HCT116 (cell line): ENCODE data around the gene ASPHD2. TPM values are rescaled to one million over a fixed set of nuclear protein-coding genes. Genes with fewer than 3 reads are reported as not detected.
A peak's percentile ranks its signal among the peaks of the same experiment; 100 is the strongest.

Experiments used
- ATAC-seq: fragments of 200-7000 bp; cut with Tn5 transposase; 2 replicates; pipeline ENCODE4 v1.9.1; 2020; ENCODE audit warnings: mild to moderate bottlenecking, moderate library complexity
- BruUV-seq: library from RNA; stranded (reverse); fragments of 400-500 nt; replicated peaks from 2 replicates; lab custom pipeline; 2021; lab: Mats Ljungman, UMichigan
- CTCF ChIA-PET: fragments of 300-600 bp; sonication (Branson Sonifier 250); formaldehyde crosslinking; loops from one replicate; lab custom pipeline; 2021; ENCODE audit warnings: antibody characterized with exemption; lab: Charles Lee
- POLR2A ChIA-PET: fragments of 300-600, 350-600 bp; sonication (Branson Sonifier 250); formaldehyde crosslinking; loops from one replicate; lab custom pipeline; 2021; ENCODE audit warnings: antibody characterized with exemption; lab: Charles Lee
- RAD21 ChIA-PET, 2 experiments: fragments of 300-600 bp; sonication (Branson Sonifier 250); formaldehyde crosslinking; loops; one replicate each; lab custom pipeline; 2023; ENCODE audit warnings: low total read pairs in 2 of 2; ENCODE audit not compliant: uncharacterized antibody in 2 of 2, unreplicated experiment in 2 of 2, low non-redundant PET in 1 of 2; lab: Charles Lee
- DNase-seq: peaks from one replicate; pipeline ENCODE4 v3.0.0-alpha.2; 2010; ENCODE audit warnings: low read depth, low spot score
- H2AFZ ChIP-seq: fragments of 200-600 bp; shearing (Covaris generic), sonication (generic); 2 replicates; pipeline ENCODE4 v1.6.1; 2017; ENCODE audit warnings: low read depth, mixed run types, mixed read lengths, antibody characterized with exemption, low read length; ENCODE audit not compliant: poor library complexity, severe bottlenecking
- H3K27ac ChIP-seq: 2 replicates; pipeline ENCODE4 v1.5.1; 2012; ENCODE audit warnings: low read depth, low read length
- H3K27me3 ChIP-seq: fragments of 200-600 bp; sonication (generic); 2 replicates; pipeline ENCODE4 v1.6.1; 2016; ENCODE audit warnings: mixed run types, low read length, mixed read lengths; ENCODE audit not compliant: insufficient read depth
- H3K36me3 ChIP-seq, 2 experiments: fragments of 200-500 bp in 1 of 2; fragments of 200-600 bp in 1 of 2; sonication (Bioruptor generic) in 1 of 2; sonication (generic) in 1 of 2; 2 replicates each; pipeline versions ENCODE4 v1.5.1 to v1.6.1; 2014 to 2016; ENCODE audit warnings: low read length in 2 of 2, inconsistent platforms in 1 of 2, mixed read lengths in 1 of 2, mixed run types in 1 of 2; ENCODE audit not compliant: insufficient read depth in 2 of 2, control insufficient read depth in 1 of 2
- H3K4me1 ChIP-seq, 2 experiments: fragments of 200-600 bp in 1 of 2; sonication (generic) in 1 of 2; 2 replicates each; pipeline versions ENCODE4 v1.5.1 to v1.6.1; 2012 to 2017; ENCODE audit warnings: low read length in 2 of 2, inconsistent platforms in 1 of 2, mild to moderate bottlenecking in 1 of 2, mixed read lengths in 1 of 2, mixed run types in 1 of 2, moderate library complexity in 1 of 2; ENCODE audit not compliant: insufficient read depth in 2 of 2, control insufficient read depth in 1 of 2
- H3K4me2 ChIP-seq: fragments of 200-600 bp; sonication (generic); 2 replicates; pipeline ENCODE4 v1.6.1; 2017; ENCODE audit warnings: mixed run types, low read length, mixed read lengths
- H3K4me3 ChIP-seq, 2 experiments: fragments of 200-600 bp in 1 of 2; sonication (generic) in 1 of 2; replicated peaks in 1 of 2; 2 replicates each; pipeline ENCODE4 v1.5.1; 2011 to 2016; ENCODE audit warnings: low read length in 2 of 2, control low read depth in 1 of 2, low read depth in 1 of 2, mild to moderate bottlenecking in 1 of 2, mixed read lengths in 1 of 2, mixed run types in 1 of 2
- H3K79me2 ChIP-seq: fragments of 200-600 bp; sonication (generic); 2 replicates; pipeline ENCODE4 v1.6.1; 2017; ENCODE audit warnings: mild to moderate bottlenecking, mixed run types, low read length, moderate library complexity, mixed read lengths; ENCODE audit not compliant: insufficient read depth
- H3K9ac ChIP-seq: fragments of 200-600 bp; sonication (generic); 2 replicates; pipeline ENCODE4 v1.6.1; 2016; ENCODE audit warnings: low read length, mixed read lengths
- H3K9me2 ChIP-seq: fragments of 200-600 bp; sonication (generic), shearing (Covaris generic); 2 replicates; pipeline ENCODE4 v1.6.1; 2017; ENCODE audit warnings: mixed run types, mild to moderate bottlenecking, moderate library complexity; ENCODE audit not compliant: insufficient read depth
- H3K9me3 ChIP-seq, 2 experiments: fragments of 200-500 bp in 1 of 2; fragments of 200-600 bp in 1 of 2; sonication (Bioruptor generic) in 1 of 2; sonication (generic) in 1 of 2; 2 replicates each; pipeline ENCODE4 v1.6.1; 2014 to 2017; ENCODE audit warnings: low read length in 2 of 2, mixed read lengths in 2 of 2, inconsistent platforms in 1 of 2, low read depth in 1 of 2, mild to moderate bottlenecking in 1 of 2, mixed run types in 1 of 2, moderate library complexity in 1 of 2; ENCODE audit not compliant: control insufficient read depth in 1 of 2, insufficient read depth in 1 of 2
- H4K20me1 ChIP-seq: fragments of 200-600 bp; sonication (generic), shearing (Covaris generic); 2 replicates; pipeline ENCODE4 v1.6.1; 2017; ENCODE audit warnings: mixed run types, mild to moderate bottlenecking, moderate library complexity; ENCODE audit not compliant: insufficient read depth
- MAX ChIP-seq: IDR thresholded peaks from 2 replicates; pipeline ENCODE4 v1.6.1; 2012
- RAD21 ChIP-seq: IDR thresholded peaks from 2 replicates; pipeline ENCODE4 v1.6.1; 2012; ENCODE audit warnings: low read depth, mild to moderate bottlenecking
- ZBTB33 ChIP-seq: IDR thresholded peaks from 2 replicates; pipeline ENCODE4 v1.6.1; 2011; ENCODE audit warnings: mild to moderate bottlenecking, low read length, moderate library complexity; ENCODE audit not compliant: insufficient replicate concordance; ENCODE audit errors: extremely low read depth
- ZFX ChIP-seq: fragments of 450-650 bp; IDR thresholded peaks from 2 replicates; pipeline ENCODE4 v1.6.1; 2017
- intact Hi-C: fragments of 100-400 bp; cut with micrococcal nuclease; formaldehyde crosslinking; loops from 2 replicates; pipeline ENCODE4 v1.10.0; 2022
- total RNA-seq: library from RNA; stranded (reverse); gene quantifications from one replicate; pipeline ENCODE4 v1.2.1, GENCODE V29; 2021; ENCODE audit not compliant: unreplicated experiment
- TF ChIP-seq, protein P1 (sequence below): IDR thresholded peaks from 2 replicates; pipeline ENCODE4 v1.6.1; 2012; ENCODE audit warnings: low read depth

The ASPHD2 gene
- total RNA-seq, 1 experiment from 2014 or later = 4.1 TPM

DNA sequence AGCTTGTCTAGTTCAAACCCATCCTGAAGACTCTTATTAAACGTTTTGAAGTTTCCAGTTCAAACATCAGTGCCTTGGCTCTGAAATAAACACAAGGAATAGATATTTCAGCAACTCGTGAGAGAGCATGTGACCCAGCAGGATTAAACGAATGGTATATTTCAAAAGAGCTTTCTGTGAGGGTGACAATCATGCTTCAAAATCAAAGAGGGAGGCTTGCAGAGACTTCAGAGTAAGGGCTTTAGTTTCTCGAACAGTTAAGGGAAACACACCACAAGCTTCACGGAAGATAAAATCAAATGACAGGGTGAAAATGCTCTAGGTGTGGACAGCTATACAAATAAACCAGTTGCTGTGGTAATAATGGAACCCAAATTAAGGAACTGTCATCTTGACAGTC, 53.1 kb downstream of the ASPHD2 start:
- Histone ChIP-seq H3K27me3 (no peaks in the 10 kb centered on the region), H3K27ac (no peak overlapping the region), H3K9me3 (no peaks in the 10 kb centered on the region), H3K4me2 (peak overlapping the region; percentile 79; the same call in 1 of the 2 replicates), H3K4me3 (no peak overlapping the region; a peak in 1 of 4 replicates), H3K79me2 (peaks cover 68% of the 10 kb centered on the region), H3K4me1 (peaks cover 10 to 15% of the 10 kb centered on the region in 2 experiments), H4K20me1 (no peaks in the 10 kb centered on the region), H2AFZ (no peak overlapping the region), H3K9me2 (no peaks in the 10 kb centered on the region), H3K9ac (peak overlapping the region; percentile 93; the same call in 1 of the 2 replicates), H3K36me3 (peaks cover 6 to 13% of the 10 kb centered on the region in 2 experiments; a peak in 3 of 4 replicates)
- BruUV-seq = no TSS peak
- no peak for ATAC-seq
- CTCF ChIA-PET = no interaction called here
- POLR2A ChIA-PET = no interaction called here
- RAD21 ChIA-PET = no interaction called here
- intact Hi-C loops = no loop called here
- DNase-seq = no peak
- no peak for TF ChIP-seq MAX
- TF ChIP-seq ZBTB33 = no peak
- TF ChIP-seq, protein P1, sequence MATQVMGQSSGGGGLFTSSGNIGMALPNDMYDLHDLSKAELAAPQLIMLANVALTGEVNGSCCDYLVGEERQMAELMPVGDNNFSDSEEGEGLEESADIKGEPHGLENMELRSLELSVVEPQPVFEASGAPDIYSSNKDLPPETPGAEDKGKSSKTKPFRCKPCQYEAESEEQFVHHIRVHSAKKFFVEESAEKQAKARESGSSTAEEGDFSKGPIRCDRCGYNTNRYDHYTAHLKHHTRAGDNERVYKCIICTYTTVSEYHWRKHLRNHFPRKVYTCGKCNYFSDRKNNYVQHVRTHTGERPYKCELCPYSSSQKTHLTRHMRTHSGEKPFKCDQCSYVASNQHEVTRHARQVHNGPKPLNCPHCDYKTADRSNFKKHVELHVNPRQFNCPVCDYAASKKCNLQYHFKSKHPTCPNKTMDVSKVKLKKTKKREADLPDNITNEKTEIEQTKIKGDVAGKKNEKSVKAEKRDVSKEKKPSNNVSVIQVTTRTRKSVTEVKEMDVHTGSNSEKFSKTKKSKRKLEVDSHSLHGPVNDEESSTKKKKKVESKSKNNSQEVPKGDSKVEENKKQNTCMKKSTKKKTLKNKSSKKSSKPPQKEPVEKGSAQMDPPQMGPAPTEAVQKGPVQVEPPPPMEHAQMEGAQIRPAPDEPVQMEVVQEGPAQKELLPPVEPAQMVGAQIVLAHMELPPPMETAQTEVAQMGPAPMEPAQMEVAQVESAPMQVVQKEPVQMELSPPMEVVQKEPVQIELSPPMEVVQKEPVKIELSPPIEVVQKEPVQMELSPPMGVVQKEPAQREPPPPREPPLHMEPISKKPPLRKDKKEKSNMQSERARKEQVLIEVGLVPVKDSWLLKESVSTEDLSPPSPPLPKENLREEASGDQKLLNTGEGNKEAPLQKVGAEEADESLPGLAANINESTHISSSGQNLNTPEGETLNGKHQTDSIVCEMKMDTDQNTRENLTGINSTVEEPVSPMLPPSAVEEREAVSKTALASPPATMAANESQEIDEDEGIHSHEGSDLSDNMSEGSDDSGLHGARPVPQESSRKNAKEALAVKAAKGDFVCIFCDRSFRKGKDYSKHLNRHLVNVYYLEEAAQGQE = no peak
- TF ChIP-seq ZFX = no peak
- no peak for TF ChIP-seq RAD21
